HG02870 (cell line): ENCODE data around the gene ESR1.
"Not testable (repeated sequence)": the region's sequence is repeated elsewhere in the genome, so short reads cannot be mapped to it uniquely, and the experiment has no call there.

Source experiments
- ATAC-seq: cut with Tn5 transposase; IDR thresholded peaks from one replicate; pipeline ENCODE4 v1.9.1; 2021; ENCODE audit warnings: mild to moderate bottlenecking, moderate library complexity; ENCODE audit not compliant: unreplicated experiment

ESR1 gene

DNA sequence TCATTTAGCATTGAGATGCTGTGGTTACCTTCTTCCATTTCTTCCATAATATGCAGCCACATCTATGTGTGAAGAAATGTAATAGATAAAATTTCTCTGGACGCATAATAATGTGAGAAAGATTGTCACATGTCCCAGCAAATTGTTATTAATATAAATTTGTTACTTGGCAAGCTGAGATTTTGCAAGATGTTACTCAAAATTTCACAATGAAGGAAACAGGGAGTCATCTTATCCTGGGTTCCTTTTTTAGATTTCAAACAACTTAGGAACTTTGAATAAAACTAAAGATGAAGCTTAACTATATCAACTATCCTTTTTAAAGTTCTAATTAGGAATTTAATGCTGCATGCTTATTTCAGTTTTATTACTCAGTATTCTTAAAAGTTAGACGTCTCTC, 3.6 kb downstream of the ESR1 start:
- ATAC-seq, result no peak

GRCh38 chr6:151813858-151814257, 6.4 kb downstream of the ESR1 start:
- no peak for ATAC-seq

- ATAC-seq, result no peak
Observed at GRCh38 chr6:151814614-151815013, 7.1 kb downstream of the ESR1 start.

- ATAC-seq, result peak; percentile 95
Observed at GRCh38 chr6:151822252-151823111, 15.0 kb downstream of the ESR1 start.

DNA sequence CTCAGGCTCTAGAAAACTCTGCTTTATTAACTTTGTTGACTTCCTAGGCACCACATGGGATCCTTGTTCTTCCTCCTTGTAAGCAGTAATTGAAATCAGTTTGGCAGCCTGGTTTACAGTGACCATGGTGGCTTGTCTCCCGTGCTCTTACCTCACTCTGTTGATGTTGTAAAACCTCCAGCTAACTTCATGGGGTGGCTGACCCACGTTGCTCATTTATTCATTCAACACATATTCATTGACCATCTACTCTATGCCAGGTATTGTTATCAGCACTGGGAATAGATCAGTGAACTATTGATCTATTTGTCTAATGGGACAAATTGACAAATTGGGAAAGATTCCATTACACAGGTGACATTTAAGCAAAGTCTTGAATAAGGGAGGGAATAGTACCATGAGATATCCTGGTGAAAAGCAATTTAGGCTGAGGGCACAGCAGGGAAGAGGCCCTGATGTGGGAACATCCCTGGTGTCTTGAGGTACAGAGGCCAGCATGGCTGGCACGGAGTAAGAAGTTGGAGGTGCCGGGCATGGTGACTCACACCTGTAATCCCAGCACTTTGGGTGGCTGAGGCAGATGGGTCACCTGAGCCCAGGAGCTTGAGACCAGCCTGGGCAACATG, 19.1 kb downstream of the ESR1 start:
- no peak for ATAC-seq

GRCh38 chr6:151832710-151833109, 25.2 kb downstream of the ESR1 start:
- ATAC-seq, result no peak

GRCh38 chr6:151835396-151835795, 27.9 kb downstream of the ESR1 start:
- ATAC-seq, result no peak

DNA sequence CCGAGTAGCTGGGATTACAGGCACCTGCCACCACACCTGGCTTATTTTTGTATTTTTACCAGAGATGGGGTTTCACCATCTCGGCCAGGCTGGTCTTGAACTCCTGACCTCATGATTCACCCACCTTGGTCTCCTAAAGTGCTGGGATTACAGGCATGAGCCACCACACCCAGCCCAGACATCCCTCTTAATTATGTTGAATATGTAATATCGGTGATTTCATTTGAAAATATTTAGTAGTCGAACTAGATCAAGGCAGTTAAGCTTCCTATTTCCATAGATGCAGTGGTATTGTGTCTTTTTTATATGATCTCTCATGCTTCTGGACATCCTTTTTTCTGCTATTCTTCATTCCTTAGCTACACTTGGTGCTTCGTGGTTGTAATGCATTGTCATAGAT, 29.7 kb downstream of the ESR1 start:
- no peak for ATAC-seq

GRCh38 chr6:151842816-151843215, 35.3 kb downstream of the ESR1 start:
- ATAC-seq, result no peak

DNA sequence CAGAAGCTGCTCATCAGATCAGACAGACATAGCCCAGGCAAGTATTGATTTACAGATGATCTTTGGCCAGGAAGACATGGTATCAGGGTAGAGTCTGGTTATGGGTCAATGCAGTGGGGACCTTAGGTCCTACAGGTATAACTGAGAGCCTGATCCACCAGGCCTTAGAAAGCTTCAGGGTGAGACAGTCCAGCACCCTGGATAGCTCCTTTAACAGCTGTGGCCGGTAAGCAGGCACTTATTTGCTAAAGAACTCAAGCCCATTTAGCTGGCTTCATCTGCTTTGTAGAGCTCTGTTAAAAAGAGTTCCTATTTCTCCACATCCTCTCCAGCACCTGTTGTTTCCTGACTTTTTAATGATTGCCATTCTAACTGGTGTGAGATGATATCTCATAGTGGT, 39.6 kb downstream of the ESR1 start:
- no peak for ATAC-seq

GRCh38 chr6:151850479-151851003, 43.1 kb downstream of the ESR1 start:
- no peak for ATAC-seq

GRCh38 chr6:151858294-151858693, 50.8 kb downstream of the ESR1 start:
- no peak for ATAC-seq

DNA sequence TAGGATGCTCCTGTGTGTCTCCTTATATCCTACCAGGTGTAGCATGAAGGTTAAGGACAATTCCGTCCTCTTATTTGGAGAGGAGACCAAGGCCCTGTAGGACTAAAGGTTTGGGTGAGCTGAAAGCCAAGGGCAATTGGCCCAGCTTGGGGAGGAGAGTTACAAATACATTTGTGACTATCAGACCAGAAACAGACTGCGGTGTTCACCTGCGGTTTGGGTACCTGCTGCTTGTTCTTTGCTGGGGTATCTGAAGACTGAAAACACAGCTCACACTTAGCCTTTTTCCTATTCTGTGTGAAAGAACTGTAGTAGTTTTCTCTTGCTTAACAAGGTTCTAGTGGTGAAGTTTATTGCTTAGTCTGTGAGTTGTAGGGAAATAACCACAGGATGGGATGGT, 55.0 kb downstream of the ESR1 start:
- no peak for ATAC-seq

- ATAC-seq, result not testable (repeated sequence)
Observed at GRCh38 chr6:151867361-151867869, 59.9 kb downstream of the ESR1 start.

DNA sequence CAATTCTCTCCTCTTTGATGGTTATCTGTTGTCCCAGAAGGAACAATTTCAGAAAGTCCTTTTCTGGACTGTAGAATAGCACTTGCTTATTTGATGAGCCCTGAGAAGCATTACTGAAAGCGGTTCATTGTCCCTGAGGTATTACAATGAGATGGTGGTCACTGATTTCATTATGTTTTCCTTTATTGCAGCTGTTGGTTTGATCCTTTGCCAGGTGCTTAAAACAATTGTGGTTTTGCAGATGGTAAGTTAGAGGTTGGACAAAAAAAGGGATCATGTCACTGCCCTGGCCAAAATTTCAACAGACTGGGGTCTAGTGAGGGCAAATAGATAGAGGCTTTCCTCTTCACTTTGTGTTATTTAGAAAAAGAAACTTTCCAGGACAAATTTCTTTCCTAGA, 61.9 kb downstream of the ESR1 start:
- ATAC-seq, result no peak

GRCh38 chr6:151869787-151870186, 62.3 kb downstream of the ESR1 start:
- ATAC-seq, result no peak

DNA sequence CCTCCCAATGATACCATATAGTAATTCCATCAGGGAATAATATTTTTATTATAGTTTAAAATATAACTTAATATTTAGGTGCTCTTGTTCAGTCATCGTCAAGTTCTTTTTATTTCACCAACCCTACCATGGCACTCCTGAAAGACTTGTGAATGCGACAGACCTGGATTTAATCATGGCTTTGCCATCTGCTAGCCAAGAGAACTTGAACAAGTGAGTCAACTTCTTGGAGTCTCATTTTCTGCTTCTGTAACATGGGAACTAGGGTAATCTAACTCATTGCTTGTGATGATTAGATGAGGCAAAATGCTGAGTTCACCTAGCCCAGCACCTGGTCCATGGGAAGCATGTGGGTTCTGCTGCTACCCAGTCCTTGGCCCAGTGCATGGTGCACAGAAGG, 62.9 kb downstream of the ESR1 start:
- no peak for ATAC-seq

GRCh38 chr6:151875524-151875923, 68.0 kb downstream of the ESR1 start:
- no peak for ATAC-seq

DNA sequence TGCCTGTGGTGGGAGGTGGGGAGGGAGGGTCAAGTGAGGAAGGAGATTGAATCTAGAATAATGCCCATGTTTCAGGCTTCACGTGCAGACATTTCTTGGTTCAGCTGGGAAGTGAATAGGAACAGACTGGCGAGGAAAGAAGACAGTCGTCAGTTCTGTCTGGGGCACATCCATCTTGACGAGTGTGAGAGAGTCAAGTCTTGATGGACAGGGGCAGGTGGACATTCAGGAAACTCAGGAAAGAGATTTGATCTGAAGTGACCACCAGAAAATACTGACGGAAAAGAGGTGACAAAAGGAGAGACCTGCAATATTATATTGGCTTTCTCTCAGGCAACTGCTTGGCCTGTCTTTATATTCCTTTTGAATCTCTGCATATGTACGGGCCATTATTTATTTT, 68.6 kb downstream of the ESR1 start:
- ATAC-seq, result no peak

DNA sequence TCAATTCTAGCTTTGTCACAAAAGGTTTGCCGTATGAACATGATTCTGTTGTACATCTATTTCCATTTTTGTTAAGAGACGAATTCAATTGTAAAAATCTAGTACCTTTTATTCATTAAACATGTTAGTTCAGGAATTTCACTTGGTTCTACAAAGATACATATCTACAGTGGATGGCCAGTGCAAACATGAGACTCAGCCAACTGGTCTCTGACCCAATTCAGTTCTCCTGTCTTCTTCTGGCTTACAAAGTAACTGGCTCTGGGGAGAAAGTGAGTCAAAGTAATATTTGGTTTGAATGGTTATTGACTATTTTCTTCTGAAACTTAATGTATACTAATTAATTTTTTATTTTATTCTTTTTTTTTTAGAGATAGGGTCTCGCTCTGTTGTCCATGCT, 70.0 kb downstream of the ESR1 start:
- ATAC-seq, result no peak

GRCh38 chr6:151881231-151881630, 73.7 kb downstream of the ESR1 start:
- ATAC-seq, result no peak

- ATAC-seq, result no peak
Observed at GRCh38 chr6:151882206-151882605, 74.7 kb downstream of the ESR1 start.
